SKM-1 (cell line): Measurements from ENCODE around the gene LCE2C.

Experiments used
- DNase-seq: peaks from one replicate; lab custom pipeline; 2025; ENCODE audit not compliant: unreplicated experiment; lab: John Stamatoyannopoulos, UW

Gene LCE2C

GRCh38 chr1:152718238-152718637, 43.2 kb downstream of the LCE2C start:
- no peak for DNase-seq

- no peak for DNase-seq
These were observed 50.2 kb downstream of the LCE2C start for GRCh38 chr1:152725261-152725660.
